HG03108 (cell line): ENCODE data around the gene MED27.
"Not testable (repeated sequence)": the region's sequence is repeated elsewhere in the genome, so short reads cannot be mapped to it uniquely, and the experiment has no call there.

Experiments used
- ATAC-seq: cut with Tn5 transposase; IDR thresholded peaks from one replicate; pipeline ENCODE4 v1.9.1; 2021; ENCODE audit warnings: moderate library complexity; ENCODE audit not compliant: unreplicated experiment

The MED27 gene

GRCh38 chr9:131937451-131937850 is 142.2 kb downstream of the MED27 start:
- no peak for ATAC-seq

DNA sequence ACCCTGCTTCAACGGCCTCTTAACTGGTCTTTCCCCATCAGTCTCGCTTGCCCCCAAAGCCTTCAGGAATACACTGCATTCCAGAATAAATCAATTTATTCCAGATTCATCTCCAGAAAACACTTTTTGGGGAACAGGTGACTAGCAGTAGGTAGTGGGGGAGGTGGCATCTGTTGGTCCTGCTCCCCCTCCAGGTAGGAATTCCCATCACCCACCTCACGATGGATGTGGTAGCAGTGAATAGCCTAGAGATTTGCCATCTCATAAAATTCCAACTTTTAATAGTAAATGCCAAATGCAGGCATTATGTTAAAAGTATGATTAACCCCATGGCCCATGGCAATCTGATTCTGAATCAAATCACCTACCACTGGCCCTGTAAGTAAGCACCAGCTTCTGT is 142.7 kb downstream of the MED27 start:
- ATAC-seq, result no peak

GRCh38 chr9:131934673-131935072 is 145.0 kb downstream of the MED27 start:
- ATAC-seq, result no peak

DNA sequence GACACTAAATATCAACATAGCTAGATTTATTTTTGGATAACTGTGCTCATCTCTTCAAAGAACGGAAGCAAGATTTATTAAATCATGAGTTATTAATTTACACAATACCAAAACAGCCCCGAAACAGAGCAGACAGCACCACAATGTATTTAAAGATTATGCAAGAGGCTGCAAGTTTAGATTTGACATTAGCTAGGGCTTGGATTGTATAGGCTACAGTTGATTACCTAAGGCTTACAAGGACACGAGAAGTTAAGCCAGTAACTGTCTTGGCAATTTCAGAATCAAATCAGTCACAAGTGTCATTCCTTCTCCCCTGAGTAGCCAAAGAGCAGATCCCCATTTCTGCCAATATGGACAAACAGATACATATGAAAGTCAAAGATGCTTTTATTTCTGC is 152.6 kb downstream of the MED27 start:
- ATAC-seq, result no peak

DNA sequence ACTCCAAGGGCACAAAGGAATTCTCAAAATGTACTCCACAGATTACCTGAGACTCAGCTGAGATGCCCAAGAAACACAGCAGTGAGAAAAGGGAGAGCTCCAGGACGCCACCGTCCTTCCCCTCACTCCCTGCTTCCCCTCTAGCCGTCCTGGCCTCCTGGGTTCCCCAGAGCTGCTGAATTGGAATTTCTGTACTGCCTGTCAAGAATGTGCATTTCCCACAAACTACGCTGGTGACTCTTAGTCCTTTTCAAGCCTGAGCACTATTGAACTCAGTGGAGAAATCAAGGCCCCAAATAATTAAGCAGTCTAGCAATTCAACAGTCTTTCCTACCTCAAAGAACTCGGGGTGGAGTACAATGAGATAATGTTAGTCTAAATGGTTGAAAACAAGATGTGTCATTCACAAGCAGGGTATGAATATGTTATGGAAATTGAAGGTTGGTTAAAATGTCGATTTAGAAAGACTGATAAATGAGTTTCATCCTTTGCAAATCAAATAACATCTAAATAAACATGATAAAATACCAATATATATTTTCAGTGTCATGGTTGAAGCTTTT is 153.2 kb downstream of the MED27 start:
- ATAC-seq, result no peak

- no peak for ATAC-seq
Observed at GRCh38 chr9:131925677-131926177, 153.9 kb downstream of the MED27 start.

- no peak for ATAC-seq
Observed at GRCh38 chr9:131923766-131924165, 155.9 kb downstream of the MED27 start.

GRCh38 chr9:131923132-131923671 is 156.5 kb downstream of the MED27 start:
- no peak for ATAC-seq

GRCh38 chr9:131921635-131922034 is 158.0 kb downstream of the MED27 start:
- ATAC-seq, result not testable (repeated sequence)

GRCh38 chr9:131919216-131919615 is 160.5 kb downstream of the MED27 start:
- ATAC-seq, result no peak

DNA sequence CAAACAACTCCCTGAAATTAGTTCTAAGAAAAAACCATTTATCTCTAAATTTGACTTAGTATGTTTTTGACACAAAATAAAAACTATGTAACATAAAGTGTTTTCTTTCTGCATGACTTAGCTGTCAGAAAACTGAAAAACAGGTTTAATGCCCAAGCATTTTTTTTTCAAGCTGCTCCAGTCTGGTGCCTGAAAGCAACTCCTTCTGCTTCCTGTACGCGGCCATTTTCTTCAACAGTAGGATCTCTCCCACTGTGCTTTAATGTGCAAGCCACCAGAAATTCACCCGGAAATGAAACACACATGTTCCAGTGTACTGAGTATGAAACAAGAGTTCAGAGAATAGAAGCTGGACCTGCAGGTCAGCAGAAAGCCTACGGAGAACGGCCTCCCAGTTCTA is 161.2 kb downstream of the MED27 start:
- ATAC-seq, result no peak

DNA sequence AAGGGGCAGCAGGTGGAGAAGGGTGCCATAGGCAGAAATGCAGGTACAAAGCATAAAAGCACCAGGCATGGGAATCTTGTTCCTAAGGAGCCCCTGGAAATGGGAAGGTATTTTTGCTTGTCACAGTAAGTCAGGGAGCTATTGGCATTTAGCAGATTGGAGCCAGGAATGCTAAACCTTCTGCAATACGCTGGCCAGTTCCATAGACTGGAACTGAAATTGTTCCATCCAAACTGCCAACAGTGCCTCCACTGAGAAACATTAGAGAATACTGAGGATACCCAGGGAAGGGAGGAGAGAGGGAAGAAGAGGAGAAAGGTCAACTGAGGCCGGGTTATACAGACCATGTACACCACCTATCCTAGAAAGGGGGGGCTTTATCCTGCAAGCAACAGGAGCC is 162.7 kb downstream of the MED27 start:
- no peak for ATAC-seq

GRCh38 chr9:131915181-131915580 is 164.5 kb downstream of the MED27 start:
- ATAC-seq, result no peak

DNA sequence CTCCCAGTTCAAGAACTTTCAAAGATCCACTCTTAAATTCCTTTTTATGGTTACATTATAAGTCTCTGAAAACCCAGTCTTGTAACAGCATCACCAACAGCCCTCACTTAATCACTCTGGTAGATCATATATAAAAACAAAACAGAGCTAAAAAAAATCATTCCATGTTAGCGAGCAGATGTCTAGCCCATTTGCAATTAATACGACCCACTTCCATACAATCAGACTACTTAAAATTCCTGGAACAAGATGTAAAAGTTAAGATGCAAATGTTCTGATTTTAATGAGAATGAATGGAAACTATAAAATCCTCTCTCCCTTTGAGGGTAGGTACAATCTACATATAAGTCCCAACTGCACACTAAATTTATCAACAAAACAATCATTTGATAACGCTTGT is 167.0 kb downstream of the MED27 start:
- no peak for ATAC-seq

DNA sequence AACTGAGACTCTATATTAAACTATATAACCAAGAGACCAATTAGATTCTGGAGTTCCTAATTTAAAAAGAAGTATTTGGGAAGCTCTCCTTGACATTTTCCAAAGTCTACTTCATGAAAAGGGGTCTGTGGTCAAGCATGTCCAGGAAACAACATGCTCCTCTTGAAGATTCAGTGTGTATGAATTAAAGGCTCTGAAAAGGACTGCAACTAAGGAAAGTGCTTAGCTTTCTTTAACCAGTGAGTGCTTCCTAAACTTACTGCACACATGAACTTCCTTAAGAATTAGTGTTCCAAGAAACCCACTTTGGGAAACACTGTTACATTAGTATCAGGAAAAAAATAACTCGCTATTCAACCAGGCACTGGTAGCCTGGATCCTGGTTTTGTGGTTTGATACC is 167.6 kb downstream of the MED27 start:
- no peak for ATAC-seq

DNA sequence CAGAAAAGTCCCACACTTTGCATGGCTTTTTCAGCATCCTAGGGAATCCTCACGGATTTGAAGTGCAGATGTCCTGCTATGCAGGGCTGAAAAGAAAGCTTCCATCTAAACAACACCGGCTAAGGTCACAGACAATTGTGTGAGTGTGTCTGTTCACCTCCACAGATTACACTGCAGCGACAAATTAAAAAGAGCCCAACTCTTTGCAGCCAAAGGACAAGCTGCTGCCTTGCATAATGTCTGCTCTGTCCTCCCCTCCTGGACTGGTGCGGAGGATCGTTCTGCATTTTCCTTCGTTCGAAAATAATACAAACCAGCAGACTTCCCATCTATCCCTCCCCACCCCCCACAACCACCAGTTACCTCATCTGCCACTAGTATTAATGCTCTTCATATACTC is 169.1 kb downstream of the MED27 start:
- ATAC-seq, result no peak

GRCh38 chr9:131905144-131905543 is 174.5 kb downstream of the MED27 start:
- no peak for ATAC-seq

- no peak for ATAC-seq
Observed at GRCh38 chr9:131899296-131900228, 180.1 kb downstream of the MED27 start.

DNA sequence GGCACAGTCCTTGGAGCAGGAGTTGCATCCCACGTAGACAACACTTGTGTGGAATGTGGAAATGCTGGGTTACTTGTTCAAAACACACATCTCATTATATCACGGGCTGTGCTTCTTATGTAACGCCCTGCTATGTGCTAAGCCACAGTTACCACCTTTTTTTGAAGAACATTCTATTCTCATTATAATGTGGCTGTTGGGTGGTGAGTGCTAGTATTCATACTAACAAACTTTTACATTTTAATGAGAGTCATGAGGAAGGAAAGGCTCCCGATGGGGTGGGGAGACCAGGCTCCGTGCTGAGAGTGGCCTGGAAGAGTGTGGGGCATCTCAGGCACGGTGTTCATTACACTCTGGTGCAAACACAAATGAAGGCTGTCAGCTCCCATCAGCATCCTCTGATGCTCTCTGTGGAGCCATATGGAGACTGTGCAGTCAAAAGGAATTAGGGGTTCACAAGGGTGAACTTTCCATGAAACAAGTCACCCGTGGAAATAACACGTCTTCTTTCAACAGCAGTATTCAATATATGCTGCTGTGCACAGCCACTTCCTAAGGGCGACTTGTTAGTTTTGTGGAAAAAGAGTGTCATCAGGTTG is 186.7 kb downstream of the MED27 start:
- ATAC-seq, result no peak

DNA sequence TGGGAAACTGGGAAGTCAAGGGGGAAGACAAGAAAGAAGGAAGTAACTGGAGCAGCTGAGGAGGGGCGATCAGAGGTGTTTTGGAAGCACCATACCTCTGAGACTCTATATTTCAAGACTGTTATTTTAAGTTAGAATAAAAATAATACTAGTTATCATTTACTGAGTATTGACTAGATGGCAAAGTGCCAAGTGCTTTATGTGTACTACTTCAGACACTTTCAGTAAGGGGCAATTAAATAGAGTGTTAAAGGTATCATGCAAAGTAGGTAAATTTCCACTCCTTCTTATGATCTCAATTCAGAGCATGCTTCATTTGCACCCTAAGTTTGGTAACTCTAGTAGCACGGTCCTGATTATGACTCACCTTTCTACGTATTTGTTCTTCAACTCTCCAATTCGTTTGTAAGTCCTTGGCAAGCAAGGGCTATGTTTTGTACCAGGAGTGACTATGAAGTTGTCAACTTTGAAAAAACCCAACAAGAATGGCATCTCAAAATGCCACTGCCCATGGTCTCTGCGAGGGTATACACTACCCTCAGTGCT is 187.4 kb downstream of the MED27 start:
- ATAC-seq, result no peak

- no peak for ATAC-seq
Observed at GRCh38 chr9:131891598-131891997, 188.1 kb downstream of the MED27 start.
